CD4-positive, alpha-beta T cell treated with Interleukin-15 for 4 hours (primary cell): ENCODE measurements around the gene ZNF710.
A peak's percentile ranks its signal among the peaks of the same experiment; 100 is the strongest.

ENCODE experiments used
- DNase-seq: peaks from one replicate; pipeline ENCODE4 v3.0.0-alpha.2; 2020; ENCODE audit warnings: low spot score

ZNF710 gene

DNA sequence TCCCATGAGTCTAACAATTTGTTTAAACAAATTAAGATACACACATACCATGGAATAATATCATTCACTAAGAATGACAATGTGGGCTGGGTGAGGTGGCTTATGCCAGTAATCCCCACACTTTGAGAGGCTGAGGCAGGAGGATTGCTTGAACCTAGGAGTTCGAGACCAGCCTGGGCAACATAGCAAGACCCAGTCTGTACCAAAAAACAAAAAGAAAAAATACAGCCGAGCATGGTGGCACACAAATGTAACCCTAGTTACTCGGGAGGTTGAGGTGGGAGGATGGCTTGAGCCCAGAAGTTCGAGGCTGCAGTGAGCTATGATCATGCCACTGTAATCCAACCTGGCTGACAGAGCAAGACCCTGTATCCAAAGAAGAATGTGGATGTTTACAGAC lies 4.0 kb upstream of the ZNF710 start:
- DNase-seq = no peak

DNA sequence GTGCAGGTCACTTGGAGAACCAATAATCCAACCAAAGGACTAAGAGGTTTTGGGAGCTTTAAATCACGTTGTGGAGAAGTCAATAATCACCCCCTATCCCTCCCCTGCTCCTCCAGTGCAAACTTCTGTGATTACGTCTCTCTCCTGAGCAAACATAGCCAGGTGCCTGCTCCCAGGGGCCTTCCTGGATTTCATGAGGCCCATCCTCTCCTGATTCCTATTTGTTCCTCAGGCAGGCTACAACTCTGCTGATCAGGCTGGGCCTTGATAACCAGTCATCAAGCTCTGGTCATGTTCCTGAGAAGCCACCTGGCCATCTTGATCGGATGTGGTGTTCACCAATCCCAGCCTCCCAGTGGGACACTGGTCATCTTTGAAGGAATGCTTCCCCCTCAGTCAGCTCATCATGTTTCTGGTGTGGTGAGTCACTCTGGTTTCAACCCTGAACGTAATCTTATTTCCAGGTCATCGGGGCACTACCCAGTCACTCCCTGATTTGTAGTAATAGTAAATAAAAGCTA lies 2.9 kb upstream of the ZNF710 start:
- DNase-seq = no peak

DNA sequence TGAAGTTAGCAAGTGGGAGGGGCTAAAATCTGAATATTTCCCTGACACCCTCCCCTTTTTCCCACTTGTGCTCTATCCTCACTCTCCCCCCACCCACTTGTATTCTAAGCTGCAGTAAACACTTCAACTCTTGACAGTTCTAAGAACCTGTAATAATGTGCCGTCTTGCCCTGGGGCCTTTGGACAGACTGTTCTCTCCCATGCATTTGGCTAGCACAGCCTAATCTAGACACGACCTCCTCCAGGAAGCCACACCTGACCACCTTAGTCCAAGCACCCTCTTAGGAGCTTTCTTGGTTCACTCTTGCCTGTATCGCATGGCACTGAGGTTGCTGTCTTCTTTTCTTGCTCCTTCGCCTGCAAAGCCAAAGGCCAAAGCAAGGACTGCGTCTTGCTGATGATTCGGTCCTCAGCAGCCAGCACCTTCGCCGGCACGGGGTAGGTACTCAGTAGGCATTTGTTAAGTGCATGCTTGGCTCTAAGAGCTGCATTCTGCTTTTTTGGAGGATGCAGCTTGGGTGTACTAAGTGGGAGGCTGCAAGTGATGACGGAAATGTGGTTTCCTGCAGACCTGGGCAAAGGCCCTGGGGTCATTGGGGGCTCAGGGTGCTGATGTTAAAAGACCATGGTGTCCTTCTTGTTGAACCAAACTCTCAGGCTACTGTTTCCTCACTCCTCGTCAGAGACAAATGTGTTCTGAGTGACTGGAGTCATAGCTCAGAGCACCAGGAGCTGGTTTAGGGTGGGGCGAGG lies 2.0 kb upstream of the ZNF710 start:
- DNase-seq = no peak

GRCh38 chr15:89999676-90000185 lies 1.4 kb upstream of the ZNF710 start:
- no peak for DNase-seq

DNA sequence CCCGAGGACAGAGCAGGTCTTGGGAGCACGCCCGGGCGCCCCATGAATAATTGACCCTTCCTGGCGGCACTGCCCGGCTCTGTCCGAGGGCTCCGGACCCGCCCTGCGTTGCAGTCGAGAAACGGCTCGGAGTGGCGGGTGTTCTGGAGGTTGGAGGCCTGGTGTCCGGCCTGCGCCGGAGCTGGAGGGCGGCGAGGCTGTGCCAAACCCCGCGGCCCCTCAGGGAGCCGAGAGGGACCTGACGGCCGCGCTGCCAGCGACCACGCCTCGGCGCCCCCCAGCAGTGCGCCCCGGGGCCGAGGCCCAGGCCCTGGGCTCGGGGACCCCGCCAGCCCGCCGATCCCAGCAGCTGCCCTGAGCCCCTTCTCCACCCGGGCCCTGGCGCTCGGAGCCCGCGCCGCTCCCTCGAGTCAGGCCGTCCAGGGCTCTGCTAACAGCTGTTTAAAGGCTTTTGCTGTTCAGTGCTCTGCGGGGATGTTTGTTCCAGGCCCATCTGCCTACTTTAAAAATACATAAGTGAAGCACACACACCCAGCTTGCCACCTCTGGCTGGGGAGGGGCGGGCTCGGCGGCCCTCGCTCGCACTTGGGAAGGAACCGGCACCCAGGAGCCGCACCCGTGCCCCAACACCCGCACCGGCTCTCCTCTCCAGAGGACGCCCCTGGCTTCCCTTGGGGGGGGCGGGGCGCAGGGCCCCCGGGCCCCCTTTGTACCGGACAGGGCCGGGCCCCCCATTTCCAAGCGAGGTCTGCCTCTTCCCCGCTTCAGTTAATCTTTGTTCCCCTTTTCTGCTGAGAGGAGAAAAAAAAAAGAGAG lies 730 bp upstream of the ZNF710 start:
- no peak for DNase-seq

DNA sequence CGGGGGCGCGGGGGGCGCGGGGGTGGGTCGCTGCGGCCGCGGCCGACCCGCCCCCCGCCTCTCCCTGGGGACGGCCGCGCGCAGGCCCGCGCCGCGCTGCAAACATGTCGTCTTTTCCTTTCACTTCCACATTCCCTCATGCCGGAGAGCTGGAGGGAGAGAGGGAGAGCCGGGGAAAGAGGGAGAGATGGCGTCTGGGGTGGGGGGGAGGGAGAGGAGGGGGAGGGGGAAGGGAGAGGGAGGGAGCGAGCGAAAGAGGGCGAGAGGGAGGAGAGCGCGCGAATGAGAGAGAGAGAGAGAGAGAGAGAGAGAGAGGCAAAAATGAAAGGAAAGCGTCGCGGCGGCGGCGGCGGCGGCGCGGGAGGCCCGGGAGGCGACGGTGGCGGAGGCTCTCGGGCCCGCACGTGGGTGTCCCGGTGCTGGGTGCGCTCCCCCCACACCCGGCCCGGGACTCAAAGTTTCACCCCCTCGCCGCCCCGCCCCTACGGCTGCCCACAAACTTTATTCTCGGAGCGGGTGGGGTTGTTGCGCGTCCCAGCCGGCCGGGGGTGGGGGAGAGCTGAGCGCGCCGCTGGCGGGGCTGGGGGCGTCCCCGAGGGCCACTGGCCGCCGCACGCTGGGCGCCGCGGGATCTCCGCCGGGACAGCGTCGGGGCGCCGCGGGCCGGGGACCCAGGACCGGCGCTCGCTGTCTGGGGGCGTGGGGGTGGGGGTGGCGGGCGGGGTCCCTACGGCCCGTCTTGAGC lies 731 bp downstream of the ZNF710 start:
- DNase-seq = peak; percentile 50

DNA sequence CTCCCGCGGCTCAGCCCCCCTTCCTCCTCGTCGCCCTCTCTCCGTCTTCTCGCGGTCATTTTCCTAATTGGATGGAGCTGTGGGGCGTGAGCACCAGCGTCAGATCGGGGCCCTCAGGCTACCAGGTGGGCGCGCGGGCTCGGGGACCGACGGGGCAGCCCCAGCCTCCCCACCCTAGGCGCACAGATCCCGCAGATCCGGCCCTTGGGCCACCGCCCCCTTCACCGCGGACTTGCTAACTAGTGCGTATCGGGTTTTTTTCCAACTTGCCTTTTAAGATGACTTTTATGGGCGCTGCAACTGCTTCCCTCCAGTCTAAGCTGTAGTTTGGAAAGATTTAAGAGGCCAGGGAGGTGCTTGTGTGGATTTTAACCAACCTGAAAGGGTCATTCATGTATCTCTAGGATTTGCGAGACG lies 1.3 kb downstream of the ZNF710 start:
- DNase-seq = no peak

- DNase-seq = no peak
Observed at GRCh38 chr15:90003736-90004135, 2.6 kb downstream of the ZNF710 start.

- no peak for DNase-seq
Observed at GRCh38 chr15:90004252-90004651, 3.1 kb downstream of the ZNF710 start.

GRCh38 chr15:90004671-90005070 lies 3.5 kb downstream of the ZNF710 start:
- peak; percentile 12 for DNase-seq

GRCh38 chr15:90006217-90007075 lies 5.3 kb downstream of the ZNF710 start:
- no peak for DNase-seq

- DNase-seq = no peak
Observed at GRCh38 chr15:90007076-90007460, 5.9 kb downstream of the ZNF710 start.

DNA sequence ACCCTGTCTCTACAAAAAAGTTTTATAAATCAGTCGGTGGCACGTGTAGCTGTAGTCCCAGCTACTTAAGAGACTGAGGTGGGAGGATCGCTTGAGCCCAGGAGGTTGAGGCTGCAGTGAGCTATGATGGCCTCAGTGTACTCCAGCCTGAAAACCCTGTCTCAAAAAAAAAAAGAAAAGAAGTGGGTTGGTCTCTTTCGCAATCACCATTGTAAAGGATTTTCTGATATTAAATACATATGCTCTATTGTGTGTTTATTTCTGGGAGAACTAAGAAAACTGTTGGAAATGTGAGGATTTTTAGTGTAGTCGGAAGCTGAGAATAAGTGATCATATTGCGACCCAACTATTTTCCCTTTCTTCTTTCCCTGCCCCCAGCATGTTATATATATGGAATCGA lies 7.5 kb downstream of the ZNF710 start:
- no peak for DNase-seq

- DNase-seq = no peak
Observed at GRCh38 chr15:90009301-90010022, 8.3 kb downstream of the ZNF710 start.

DNA sequence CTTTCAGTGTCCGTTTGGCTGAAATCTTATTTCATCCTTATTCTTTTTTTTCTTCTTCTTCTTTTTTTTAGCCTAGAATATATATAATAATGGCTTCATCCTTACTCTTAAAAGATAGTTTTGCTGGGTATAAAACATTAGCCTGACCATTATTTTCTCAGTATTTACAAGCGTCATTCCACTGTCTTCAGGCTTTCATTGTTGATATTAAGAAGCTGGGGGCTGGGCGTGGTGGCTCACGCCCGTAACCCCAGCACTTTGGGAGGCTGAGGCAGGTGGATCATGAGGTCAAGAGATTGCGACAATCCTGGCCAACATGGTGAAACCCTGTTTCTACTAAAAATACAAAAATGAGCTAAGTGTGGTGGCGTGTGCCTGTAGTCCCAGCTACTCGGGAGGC lies 10.6 kb downstream of the ZNF710 start:
- no peak for DNase-seq

- peak; percentile 62 for DNase-seq
Observed at GRCh38 chr15:90013503-90013937, 12.4 kb downstream of the ZNF710 start.

GRCh38 chr15:90015294-90015693 lies 14.2 kb downstream of the ZNF710 start:
- no peak for DNase-seq

GRCh38 chr15:90015749-90016148 lies 14.6 kb downstream of the ZNF710 start:
- DNase-seq = no peak

- DNase-seq = no peak
Observed at GRCh38 chr15:90016721-90017120, 15.6 kb downstream of the ZNF710 start.

DNA sequence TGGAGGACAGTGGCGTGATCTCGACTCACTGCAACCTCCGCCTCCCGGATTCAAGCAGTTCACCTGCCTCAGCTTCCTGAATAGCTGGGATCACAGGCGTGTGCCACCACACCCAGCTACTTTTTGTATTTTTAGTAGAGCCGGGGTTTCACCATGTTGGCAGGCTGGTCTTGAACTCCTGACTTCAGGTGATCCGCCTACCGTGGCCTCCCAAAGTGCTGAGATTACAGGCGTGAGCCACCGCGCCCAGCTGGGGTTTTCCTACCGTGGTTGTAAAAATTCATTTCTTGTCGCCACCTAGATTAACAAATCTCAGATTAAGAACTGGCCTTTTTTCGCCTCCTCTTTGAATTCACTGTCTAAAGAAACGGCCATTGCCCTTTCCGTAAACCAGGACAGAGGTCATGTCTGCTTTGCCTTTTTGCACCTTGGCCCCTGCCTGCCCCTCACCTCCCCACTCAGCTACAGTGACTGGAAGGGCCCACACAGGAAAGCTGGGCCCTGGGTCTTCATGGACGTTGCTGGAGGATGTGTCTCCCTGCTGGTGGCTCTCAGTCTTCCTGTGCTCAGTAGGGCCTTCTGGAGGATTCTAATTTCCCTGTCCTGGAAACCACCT lies 17.2 kb downstream of the ZNF710 start:
- DNase-seq = no peak
